ENCODE measurements around the gene FMO2. TPM values are rescaled to one million over a fixed set of nuclear protein-coding genes. Genes with fewer than 3 reads are reported as not detected.

The FMO2 gene
- total RNA-seq, 3 donors from 2014 or later: 79.5 to 141 (median 132) TPM

GRCh38 chr1:171256940-171257606 is 72.0 kb downstream of the FMO2 start:
- Histone ChIP-seq H3K4me3 (peak overlapping the region in 2 of 3 donors; percentile 32 to 38), H3K9me3 (no peaks in the 10 kb centered on the region), H3K27ac (peak overlapping the region; percentile 19 to 92), H3K27me3 (no peaks in the 10 kb centered on the region), H3K36me3 (no peaks in the 10 kb centered on the region), H3K4me1 (no peaks in the 10 kb centered on the region)
- TF ChIP-seq CTCF (IDR thresholded peaks at IDR 0.05) (no peak), POLR2AphosphoS5 (IDR thresholded peaks at IDR 0.05) (peak; percentile 34 to 82 (median 69)), POLR2A (IDR thresholded peaks at IDR 0.05) (no peak)
- DNase-seq (ENCODE audit: low spot score in 2 of 2): peak; percentile 60 to 83
- intact Hi-C loops (cut with DNase I; ENCODE audit: low total_unique reads): no loop called here

GRCh38 chr1:171257607-171258076 is 72.5 kb downstream of the FMO2 start:
- DNase-seq (ENCODE audit: low spot score in 2 of 2): no peak
- H3K9me3 ChIP-seq: no peaks in the 10 kb centered on the region
- TF ChIP-seq POLR2A (IDR thresholded peaks at IDR 0.05) (no peak), POLR2AphosphoS5 (IDR thresholded peaks at IDR 0.05) (no peak), CTCF (IDR thresholded peaks at IDR 0.05) (no peak)
- peak overlapping the region in 2 of 3 donors; percentile 32 to 38 for H3K4me3 ChIP-seq
- H3K36me3 ChIP-seq: no peaks in the 10 kb centered on the region
- peak overlapping the region; percentile 19 to 92 for H3K27ac ChIP-seq
- H3K27me3 ChIP-seq: no peaks in the 10 kb centered on the region
- no peaks in the 10 kb centered on the region for H3K4me1 ChIP-seq
- intact Hi-C loops (cut with DNase I; ENCODE audit: low total_unique reads): no loop called here

- no peaks in the 10 kb centered on the region for H3K36me3 ChIP-seq
- H3K27me3 ChIP-seq: no peaks in the 10 kb centered on the region
- no peak for TF ChIP-seq POLR2AphosphoS5 (IDR thresholded peaks at IDR 0.05)
- TF ChIP-seq CTCF (IDR thresholded peaks at IDR 0.05): no peak
- no peak for TF ChIP-seq POLR2A (IDR thresholded peaks at IDR 0.05)
- H3K4me3 ChIP-seq: peak overlapping the region in 2 of 3 donors; percentile 32 to 38
- intact Hi-C loops (cut with DNase I; ENCODE audit: low total_unique reads): no loop called here
- no peaks in the 10 kb centered on the region for H3K9me3 ChIP-seq
- no peaks in the 10 kb centered on the region for H3K4me1 ChIP-seq
- H3K27ac ChIP-seq: peak overlapping the region; percentile 19 to 92
- DNase-seq (ENCODE audit: low spot score in 2 of 2): no peak
Observed at GRCh38 chr1:171258429-171258828, 73.3 kb downstream of the FMO2 start.

- TF ChIP-seq POLR2AphosphoS5 (IDR thresholded peaks at IDR 0.05) (no peak), POLR2A (IDR thresholded peaks at IDR 0.05) (no peak), CTCF (IDR thresholded peaks at IDR 0.05) (no peak)
- H3K4me1 ChIP-seq: no peaks in the 10 kb centered on the region
- H3K36me3 ChIP-seq: no peaks in the 10 kb centered on the region
- no peaks in the 10 kb centered on the region for H3K9me3 ChIP-seq
- peak overlapping the region in 1 of 3 donors; percentile 32 for H3K4me3 ChIP-seq
- no peak for DNase-seq (ENCODE audit: low spot score in 2 of 2)
- intact Hi-C loops (cut with DNase I; ENCODE audit: low total_unique reads): no loop called here
- H3K27me3 ChIP-seq: no peaks in the 10 kb centered on the region
- H3K27ac ChIP-seq: peak overlapping the region; percentile 19 to 92
Observed at GRCh38 chr1:171258943-171259342, 73.8 kb downstream of the FMO2 start.

Other genes starting within 250 kb of the FMO2 start
- gene MROH9, start 249.8 kb upstream of the FMO2 start, total RNA-seq: not detected
- gene FMO3, start 94.4 kb upstream of the FMO2 start, total RNA-seq: 10 to 100 TPM in 1 of 3 donors, 1 to 10 TPM in 2; 5.3 to 19.3 (median 6.1) TPM
- 1 to 10 TPM; 4.3 to 9.4 (median 7.0) TPM for gene FMO1, start 63.2 kb downstream of the FMO2 start, total RNA-seq
- gene FMO4, start 128.9 kb downstream of the FMO2 start, total RNA-seq: 10 to 100 TPM in 2 of 3 donors, 1 to 10 TPM in 1; 7.7 to 27.7 (median 20.3) TPM